Posterior cingulate gyrus (tissue), 11 donors: Measurements from ENCODE around the gene SLC39A9.
"Not testable (repeated sequence)": the region's sequence is repeated elsewhere in the genome, so short reads cannot be mapped to it uniquely, and the experiment has no call there.

Source experiments
- DNase-seq, 10 donors: peaks; one replicate each; pipeline versions ENCODE4 v3.0.0 to v3.0.0-alpha.2; 2020 to 2021; ENCODE audit warnings: mixed read lengths in 3 of 10
- intact Hi-C: fragments of 100-400 bp; cut with DNase I; formaldehyde crosslinking; loops from one replicate; pipeline ENCODE4 v1.15.1; 2023

Gene SLC39A9

GRCh38 chr14:69366069-69366468 lies 32.4 kb upstream of the SLC39A9 start:
- no peak for DNase-seq
- intact Hi-C loops: no loop called here

- no peak for DNase-seq
- intact Hi-C loops: no loop called here
Measured at GRCh38 chr14:69366761-69367160, 31.7 kb upstream of the SLC39A9 start.

- intact Hi-C loops: no loop called here
- DNase-seq: no peak
Measured at GRCh38 chr14:69368381-69368780, 30.1 kb upstream of the SLC39A9 start.

GRCh38 chr14:69370061-69370460 lies 28.4 kb upstream of the SLC39A9 start:
- DNase-seq: no peak
- intact Hi-C loops: no loop called here

GRCh38 chr14:69372146-69372545 lies 26.3 kb upstream of the SLC39A9 start:
- intact Hi-C loops: no loop called here
- no peak for DNase-seq

- intact Hi-C loops: no loop called here
- DNase-seq: no peak
Measured at GRCh38 chr14:69373104-69373503, 25.4 kb upstream of the SLC39A9 start.

- no peak for DNase-seq
- intact Hi-C loops: no loop called here
Measured at GRCh38 chr14:69374235-69374634, 24.3 kb upstream of the SLC39A9 start.

GRCh38 chr14:69375182-69375581 lies 23.3 kb upstream of the SLC39A9 start:
- DNase-seq: no peak

GRCh38 chr14:69375722-69376121 lies 22.8 kb upstream of the SLC39A9 start:
- no peak for DNase-seq
- intact Hi-C loops: no loop called here

More at GRCh38 chr14:69375182-69375581, 23.3 kb upstream of the SLC39A9 start:
- intact Hi-C loops: no loop called here

GRCh38 chr14:69376439-69376838 lies 22.1 kb upstream of the SLC39A9 start:
- DNase-seq: no peak
- intact Hi-C loops: no loop called here

GRCh38 chr14:69378274-69378673 lies 20.2 kb upstream of the SLC39A9 start:
- no peak for DNase-seq
- intact Hi-C loops: no loop called here

GRCh38 chr14:69387311-69387710 lies 11.2 kb upstream of the SLC39A9 start:
- intact Hi-C loops: no loop called here
- no peak for DNase-seq

- DNase-seq, intact Hi-C loops: not testable (repeated sequence)
Measured at GRCh38 chr14:69391400-69391799, 7.1 kb upstream of the SLC39A9 start.

- intact Hi-C loops: no loop called here
- no peak for DNase-seq
Measured at GRCh38 chr14:69392481-69392880, 6.0 kb upstream of the SLC39A9 start.

- DNase-seq: no peak
- intact Hi-C loops: loop anchor here (5.0 kb wide), 2 partner anchors 204 to 371 kb away; partner anchors contain the start of genes EXD2 and SRSF5
Measured at GRCh38 chr14:69395929-69396328, 2.6 kb upstream of the SLC39A9 start.

- intact Hi-C loops: loop anchor here (5.0 kb wide), 2 partner anchors 207 to 368 kb away; partner anchors contain the start of genes EXD2 and SRSF5
- DNase-seq: no peak
Measured at GRCh38 chr14:69398818-69399210, 322 bp downstream of the SLC39A9 start.

GRCh38 chr14:69399750-69400149 lies 1.3 kb downstream of the SLC39A9 start:
- intact Hi-C loops: loop anchor here (5.0 kb wide), 2 partner anchors 207 to 368 kb away; partner anchors contain the start of genes EXD2 and SRSF5
- DNase-seq: no peak

- intact Hi-C loops: no loop called here
- DNase-seq: no peak
Measured at GRCh38 chr14:69400154-69400553, 1.7 kb downstream of the SLC39A9 start.

- DNase-seq: no peak
- intact Hi-C loops: no loop called here
Measured at GRCh38 chr14:69401841-69402240, 3.3 kb downstream of the SLC39A9 start.

GRCh38 chr14:69404478-69404877 lies 6.0 kb downstream of the SLC39A9 start:
- DNase-seq: no peak
- intact Hi-C loops: no loop called here

- intact Hi-C loops: no loop called here
- no peak for DNase-seq
Measured at GRCh38 chr14:69404883-69405282, 6.4 kb downstream of the SLC39A9 start.

- no peak for DNase-seq
- intact Hi-C loops: no loop called here
Measured at GRCh38 chr14:69405762-69406161, 7.3 kb downstream of the SLC39A9 start.

- intact Hi-C loops: no loop called here
- DNase-seq: no peak
Measured at GRCh38 chr14:69408331-69408960, 10.0 kb downstream of the SLC39A9 start.
